Erythroblast (primary cell): Measurements from ENCODE around the gene CDC42SE2.

ENCODE experiments used
- GATA1 ChIP-seq: IDR thresholded peaks from 2 replicates; pipeline ENCODE4 v1.6.1; 2011; ENCODE audit warnings: low read depth, mild to moderate bottlenecking, control low read depth, low read length, moderate library complexity
- POLR2A ChIP-seq: IDR thresholded peaks from 2 replicates; pipeline ENCODE4 v1.6.1; 2011; ENCODE audit warnings: mild to moderate bottlenecking, low read length

DNA sequence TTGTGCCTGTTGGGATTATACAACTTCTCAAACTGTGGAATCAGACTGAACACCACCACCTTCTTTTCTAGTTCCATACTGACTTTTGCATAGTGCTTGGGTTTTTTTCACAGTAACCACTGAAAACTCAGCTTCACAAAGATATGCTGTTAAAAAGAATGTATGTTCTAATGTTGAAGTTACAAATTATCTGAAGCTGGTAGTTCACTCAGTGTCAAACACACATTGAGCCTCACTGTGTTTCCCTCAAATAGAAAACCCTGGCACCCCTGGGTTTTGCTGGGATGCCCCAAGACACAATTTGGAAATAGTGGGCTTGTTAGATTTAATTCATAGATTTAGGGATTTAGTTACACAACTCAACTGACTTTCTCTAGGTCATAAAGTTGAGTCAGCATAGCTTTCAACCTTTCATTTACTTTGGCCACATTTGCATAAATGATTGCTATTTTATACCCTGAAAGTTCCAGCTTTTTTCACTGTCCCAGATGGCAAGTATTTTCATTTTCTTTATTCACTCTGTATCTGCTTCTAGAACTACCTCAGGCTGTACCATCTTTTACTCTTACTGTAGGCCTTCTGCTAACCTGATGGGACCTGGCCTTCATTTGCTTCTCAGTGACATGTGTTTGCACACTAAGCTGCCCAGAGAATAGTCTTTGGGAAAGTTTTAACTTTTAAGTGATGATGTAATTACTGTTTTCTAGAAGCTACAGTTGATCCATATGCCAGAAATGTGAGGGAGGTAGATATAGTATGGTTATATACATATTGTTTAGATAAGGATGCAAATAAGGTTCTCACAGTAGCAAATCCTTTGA is 115.1 kb downstream of the CDC42SE2 start:
- TF ChIP-seq POLR2A (peak; percentile 39), GATA1 (no peak)
